GM19035 (cell line): ENCODE data around the gene RBM39.
"Not testable (repeated sequence)": the region's sequence is repeated elsewhere in the genome, so short reads cannot be mapped to it uniquely, and the experiment has no call there.

Source experiments
- ATAC-seq: cut with Tn5 transposase; IDR thresholded peaks from one replicate; pipeline ENCODE4 v1.9.1; 2021; ENCODE audit not compliant: unreplicated experiment

The RBM39 gene

GRCh38 chr20:35741892-35742740, at the start of gene RBM39:
Gene RBM39, minus strand, starts transcription at chr20:35742260. Its CDS starts 1,386 bp downstream, at chr20:35740874.
- ATAC-seq = peak; percentile 91

- ATAC-seq = no peak
These were observed 49.8 kb upstream of the RBM39 start for GRCh38 chr20:35791821-35792220.

GRCh38 chr20:35791097-35791496, 49.0 kb upstream of the RBM39 start:
- no peak for ATAC-seq

GRCh38 chr20:35788796-35789195, 46.7 kb upstream of the RBM39 start:
- no peak for ATAC-seq

GRCh38 chr20:35785541-35785940, 43.5 kb upstream of the RBM39 start:
- ATAC-seq = not testable (repeated sequence)

- not testable (repeated sequence) for ATAC-seq
These were observed 41.8 kb upstream of the RBM39 start for GRCh38 chr20:35783811-35784210.

- ATAC-seq = no peak
These were observed 34.5 kb upstream of the RBM39 start for GRCh38 chr20:35776513-35777101.

GRCh38 chr20:35774391-35774790, 32.3 kb upstream of the RBM39 start:
- ATAC-seq = no peak

- no peak for ATAC-seq
These were observed 31.2 kb upstream of the RBM39 start for GRCh38 chr20:35773154-35773751.

GRCh38 chr20:35772563-35773058, 30.6 kb upstream of the RBM39 start:
- ATAC-seq = no peak

- ATAC-seq = peak; percentile 75
These were observed 29.9 kb upstream of the RBM39 start, which contains the start of gene PHF20 for GRCh38 chr20:35771689-35772562. Gene PHF20, plus strand, starts transcription at chr20:35772015. Its CDS starts 29,508 bp downstream, at chr20:35801523.

GRCh38 chr20:35771367-35771688, 29.3 kb upstream of the RBM39 start:
- no peak for ATAC-seq

- no peak for ATAC-seq
These were observed 26.9 kb upstream of the RBM39 start for GRCh38 chr20:35768731-35769664.

GRCh38 chr20:35767683-35768481, 25.8 kb upstream of the RBM39 start:
- peak; percentile 45 for ATAC-seq

- ATAC-seq = no peak
These were observed 24.8 kb upstream of the RBM39 start for GRCh38 chr20:35766843-35767242.

GRCh38 chr20:35764936-35765335, 22.9 kb upstream of the RBM39 start:
- not testable (repeated sequence) for ATAC-seq

- ATAC-seq = no peak
These were observed 20.4 kb upstream of the RBM39 start for GRCh38 chr20:35762461-35762860.

GRCh38 chr20:35761548-35761947, 19.5 kb upstream of the RBM39 start:
- not testable (repeated sequence) for ATAC-seq
